ENCODE data around the gene DDI1. TPM values are rescaled to one million over a fixed set of nuclear protein-coding genes. Genes with fewer than 3 reads are reported as not detected.

DDI1 gene
- total and polyA plus RNA-seq, 2 experiments from 2014 or later: 0.13 TPM; not detected in 1

DNA sequence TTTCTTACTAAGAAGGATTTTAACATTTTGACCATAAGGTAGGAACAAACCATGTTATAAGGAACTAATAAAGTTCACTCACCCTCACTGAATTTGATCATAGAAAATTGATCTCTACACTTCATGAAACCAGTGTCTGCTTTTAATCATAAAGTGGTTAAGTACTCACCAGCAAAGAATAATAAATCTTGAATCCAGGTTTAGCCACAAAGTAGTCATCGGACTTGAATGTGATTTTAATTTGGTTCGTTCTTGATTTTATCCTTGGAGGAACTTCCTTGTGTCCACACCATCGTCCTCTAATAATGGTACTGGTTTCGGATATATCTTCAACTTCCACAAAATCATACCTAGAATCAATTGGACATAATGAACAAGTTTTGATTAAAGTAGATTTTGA, 40.5 kb upstream of the DDI1 start (continued):
- TF ChIP-seq, protein P1, sequence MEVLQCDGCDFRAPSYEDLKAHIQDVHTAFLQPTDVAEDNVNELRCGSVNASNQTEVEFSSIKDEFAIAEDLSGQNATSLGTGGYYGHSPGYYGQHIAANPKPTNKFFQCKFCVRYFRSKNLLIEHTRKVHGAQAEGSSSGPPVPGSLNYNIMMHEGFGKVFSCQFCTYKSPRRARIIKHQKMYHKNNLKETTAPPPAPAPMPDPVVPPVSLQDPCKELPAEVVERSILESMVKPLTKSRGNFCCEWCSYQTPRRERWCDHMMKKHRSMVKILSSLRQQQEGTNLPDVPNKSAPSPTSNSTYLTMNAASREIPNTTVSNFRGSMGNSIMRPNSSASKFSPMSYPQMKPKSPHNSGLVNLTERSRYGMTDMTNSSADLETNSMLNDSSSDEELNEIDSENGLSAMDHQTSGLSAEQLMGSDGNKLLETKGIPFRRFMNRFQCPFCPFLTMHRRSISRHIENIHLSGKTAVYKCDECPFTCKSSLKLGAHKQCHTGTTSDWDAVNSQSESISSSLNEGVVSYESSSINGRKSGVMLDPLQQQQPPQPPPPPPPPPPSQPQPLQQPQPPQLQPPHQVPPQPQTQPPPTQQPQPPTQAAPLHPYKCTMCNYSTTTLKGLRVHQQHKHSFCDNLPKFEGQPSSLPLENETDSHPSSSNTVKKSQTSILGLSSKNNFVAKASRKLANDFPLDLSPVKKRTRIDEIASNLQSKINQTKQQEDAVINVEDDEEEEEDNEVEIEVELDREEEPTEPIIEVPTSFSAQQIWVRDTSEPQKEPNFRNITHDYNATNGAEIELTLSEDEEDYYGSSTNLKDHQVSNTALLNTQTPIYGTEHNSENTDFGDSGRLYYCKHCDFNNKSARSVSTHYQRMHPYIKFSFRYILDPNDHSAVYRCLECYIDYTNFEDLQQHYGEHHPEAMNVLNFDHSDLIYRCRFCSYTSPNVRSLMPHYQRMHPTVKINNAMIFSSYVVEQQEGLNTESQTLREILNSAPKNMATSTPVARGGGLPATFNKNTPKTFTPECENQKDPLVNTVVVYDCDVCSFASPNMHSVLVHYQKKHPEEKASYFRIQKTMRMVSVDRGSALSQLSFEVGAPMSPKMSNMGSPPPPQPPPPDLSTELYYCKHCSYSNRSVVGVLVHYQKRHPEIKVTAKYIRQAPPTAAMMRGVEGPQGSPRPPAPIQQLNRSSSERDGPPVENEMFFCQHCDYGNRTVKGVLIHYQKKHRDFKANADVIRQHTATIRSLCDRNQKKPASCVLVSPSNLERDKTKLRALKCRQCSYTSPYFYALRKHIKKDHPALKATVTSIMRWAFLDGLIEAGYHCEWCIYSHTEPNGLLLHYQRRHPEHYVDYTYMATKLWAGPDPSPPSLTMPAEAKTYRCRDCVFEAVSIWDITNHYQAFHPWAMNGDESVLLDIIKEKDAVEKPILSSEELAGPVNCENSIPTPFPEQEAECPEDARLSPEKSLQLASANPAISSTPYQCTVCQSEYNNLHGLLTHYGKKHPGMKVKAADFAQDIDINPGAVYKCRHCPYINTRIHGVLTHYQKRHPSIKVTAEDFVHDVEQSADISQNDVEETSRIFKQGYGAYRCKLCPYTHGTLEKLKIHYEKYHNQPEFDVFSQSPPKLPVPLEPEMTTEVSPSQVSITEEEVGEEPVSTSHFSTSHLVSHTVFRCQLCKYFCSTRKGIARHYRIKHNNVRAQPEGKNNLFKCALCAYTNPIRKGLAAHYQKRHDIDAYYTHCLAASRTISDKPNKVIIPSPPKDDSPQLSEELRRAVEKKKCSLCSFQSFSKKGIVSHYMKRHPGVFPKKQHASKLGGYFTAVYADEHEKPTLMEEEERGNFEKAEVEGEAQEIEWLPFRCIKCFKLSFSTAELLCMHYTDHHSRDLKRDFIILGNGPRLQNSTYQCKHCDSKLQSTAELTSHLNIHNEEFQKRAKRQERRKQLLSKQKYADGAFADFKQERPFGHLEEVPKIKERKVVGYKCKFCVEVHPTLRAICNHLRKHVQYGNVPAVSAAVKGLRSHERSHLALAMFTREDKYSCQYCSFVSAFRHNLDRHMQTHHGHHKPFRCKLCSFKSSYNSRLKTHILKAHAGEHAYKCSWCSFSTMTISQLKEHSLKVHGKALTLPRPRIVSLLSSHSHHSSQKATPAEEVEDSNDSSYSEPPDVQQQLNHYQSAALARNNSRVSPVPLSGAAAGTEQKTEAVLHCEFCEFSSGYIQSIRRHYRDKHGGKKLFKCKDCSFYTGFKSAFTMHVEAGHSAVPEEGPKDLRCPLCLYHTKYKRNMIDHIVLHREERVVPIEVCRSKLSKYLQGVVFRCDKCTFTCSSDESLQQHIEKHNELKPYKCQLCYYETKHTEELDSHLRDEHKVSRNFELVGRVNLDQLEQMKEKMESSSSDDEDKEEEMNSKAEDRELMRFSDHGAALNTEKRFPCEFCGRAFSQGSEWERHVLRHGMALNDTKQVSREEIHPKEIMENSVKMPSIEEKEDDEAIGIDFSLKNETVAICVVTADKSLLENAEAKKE (CRISPR knock-in tag; IDR thresholded peaks at IDR 0.05): no peak

DNA sequence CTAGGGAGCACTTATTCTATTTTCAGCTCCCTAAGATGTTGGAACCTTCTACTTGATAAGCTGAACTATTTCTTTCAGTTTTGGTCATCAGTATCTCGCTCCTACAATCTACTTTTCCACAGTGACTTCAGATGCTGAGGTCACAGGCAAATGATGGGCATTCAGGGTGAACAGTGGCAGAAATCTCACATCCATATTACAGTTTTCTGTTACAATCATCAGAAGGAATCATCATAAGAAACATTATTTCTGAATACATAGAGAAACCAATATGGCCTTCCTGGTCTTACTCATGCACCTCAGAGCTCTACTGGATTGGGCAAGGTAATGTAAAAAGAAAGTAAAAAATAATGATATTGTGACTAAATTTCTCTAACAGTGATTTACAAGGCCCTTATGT, 39.4 kb upstream of the DDI1 start:
- H3K4me3 Mint-ChIP-seq: no peak overlapping the region
- no peaks in the 10 kb centered on the region for H4K20me1 ChIP-seq (replicated peaks; ENCODE audit: insufficient read depth)
- no peak overlapping the region for H3K27ac Mint-ChIP-seq
- H3K27ac ChIP-seq (ENCODE audit: low read depth): no peak overlapping the region
- 0 out of 2 replicates have a peak, but pooled peaks cover 6% of the 10 kb centered on the region for H3K9me2 ChIP-seq (ENCODE audit: insufficient read depth)
- no peaks in the 10 kb centered on the region for H3K4me1 Mint-ChIP-seq
- peaks cover 2% of the 10 kb centered on the region for H3K27me3 Mint-ChIP-seq (ENCODE audit: insufficient read depth, low read depth, poor library complexity)
- ATAC-seq (no peak), DNase-seq (ENCODE audit: low spot score) (no peak)
- H3K4me3 ChIP-seq: no peak overlapping the region
- H3K4me2 ChIP-seq: no peak overlapping the region
- no peaks in the 10 kb centered on the region for H3F3A ChIP-seq (replicated peaks; ENCODE audit: low read depth)
- H3K36me3 ChIP-seq (ENCODE audit: insufficient read depth): no peaks in the 10 kb centered on the region
- H2AFZ ChIP-seq: no peak overlapping the region
- no peaks in the 10 kb centered on the region for H3K79me2 ChIP-seq (replicated peaks; ENCODE audit: insufficient read depth)
- H3K4me1 ChIP-seq (ENCODE audit: insufficient read depth): no peaks in the 10 kb centered on the region
- H3K9me3 Mint-ChIP-seq: no peaks in the 10 kb centered on the region
- no peaks in the 10 kb centered on the region for H3K27me3 ChIP-seq (ENCODE audit: insufficient read depth)
- no peaks in the 10 kb centered on the region for H3K36me3 Mint-ChIP-seq (ENCODE audit: low read depth)
- no peak for TF ChIP-seq JUNB (IDR thresholded peaks at IDR 0.05; ENCODE audit: unreplicated experiment)
- TF ChIP-seq POLR2AphosphoS5 (IDR thresholded peaks at IDR 0.05; ENCODE audit: low read depth): no peak
- no peak for TF ChIP-seq CREB1 (CRISPR knock-in tag; IDR thresholded peaks at IDR 0.05; ENCODE audit: low read depth)
- no peak for TF ChIP-seq ZNF331 (CRISPR knock-in tag; IDR thresholded peaks at IDR 0.05; ENCODE audit: low read depth)
- no peak for TF ChIP-seq ZNF114 (CRISPR knock-in tag; IDR thresholded peaks at IDR 0.05)
- no peak for TF ChIP-seq CTCF (conservative IDR thresholded peaks at IDR 0.05; ENCODE audit: low read depth in 2 of 2)
- TF ChIP-seq, protein P1 (CRISPR knock-in tag; IDR thresholded peaks at IDR 0.05): no peak
- TF ChIP-seq NANOG (IDR thresholded peaks at IDR 0.05; ENCODE audit: borderline replicate concordance): no peak
- no peak for TF ChIP-seq EZH2 (IDR thresholded peaks at IDR 0.05; ENCODE audit: low read depth, unreplicated experiment)

Measured in GM23338 (cell line).